Esophagus squamous epithelium (tissue), 5 donors: ENCODE data around the gene VSNL1. TPM values are rescaled to one million over a fixed set of nuclear protein-coding genes. Genes with fewer than 3 reads are reported as not detected.

Experiments used
- DNase-seq: peaks from one replicate; lab custom pipeline; 2025; lab: John Stamatoyannopoulos, UW
- H3K27ac ChIP-seq, 4 donors: fragments of 200-600 bp; sonication (generic); one replicate each; pipeline ENCODE4 v1.5.1; 2016 to 2019; ENCODE audit warnings: mild to moderate bottlenecking in 1 of 4
- H3K27me3 ChIP-seq, 4 donors: fragments of 200-600 bp; sonication (generic); 1 replicate in 3 of 4; 2 replicates in 1 of 4; pipeline versions ENCODE4 v1.5.1 to v1.6.0; 2017 to 2021; ENCODE audit warnings: antibody characterized with exemption in 1 of 4
- H3K36me3 ChIP-seq, 3 donors: fragments of 200-600 bp; sonication (generic); one replicate each; pipeline ENCODE4 v1.5.1; 2016 to 2019
- H3K4me1 ChIP-seq, 3 donors: fragments of 200-600 bp; sonication (generic); one replicate each; pipeline ENCODE4 v1.5.1; 2017 to 2019
- H3K4me3 ChIP-seq, 4 donors: fragments of 200-600 bp; sonication (generic); 1 replicate in 3 of 4; 2 replicates in 1 of 4; pipeline ENCODE4 v1.5.1; 2016 to 2019; ENCODE audit warnings: mild to moderate bottlenecking in 2 of 4, moderate library complexity in 1 of 4
- H3K9me3 ChIP-seq, 3 donors: fragments of 200-600 bp; sonication (generic); one replicate each; pipeline ENCODE4 v1.5.1; 2016 to 2019
- POLR2A ChIP-seq, 4 donors: fragments of 450-650 bp; IDR thresholded peaks; one replicate each; pipeline ENCODE4 v1.6.1; 2017; ENCODE audit warnings: antibody characterized with exemption in 4 of 4, mild to moderate bottlenecking in 4 of 4, moderate library complexity in 3 of 4
- WGBS, 2 donors: methylation state at CpG; one replicate each; pipeline ENCODE4 v1.1.5; 2018; 5-methylcytosine and 5-hydroxymethylcytosine counted together
- intact Hi-C: fragments of 100-400 bp; cut with DNase I; formaldehyde crosslinking; loops from one replicate; pipeline ENCODE4 v1.15.0; 2022
- total RNA-seq, 4 donors: library from RNA; depleted of rRNA; stranded (reverse); fragments of >200 nt; gene quantifications; one replicate each; pipeline ENCODE4 v1.1.0, GENCODE V29; 2016
- TF ChIP-seq, protein P1 (sequence below), 6 experiments: fragments of 450-650 bp in 4 of 6; fragments of 200-600 bp in 2 of 6; sonication (generic) in 2 of 6; IDR thresholded peaks; one replicate each; pipeline ENCODE4 v1.5.1; 2016 to 2019; ENCODE audit warnings: antibody characterized with exemption in 6 of 6, mild to moderate bottlenecking in 4 of 6, moderate library complexity in 4 of 6
- donor health status: DM: yes; HTN: yes; CAD: no.

VSNL1 gene
- total RNA-seq, 4 donors from 2014 or later, result 39.1 to 88.3 (median 51.0) TPM

DNA sequence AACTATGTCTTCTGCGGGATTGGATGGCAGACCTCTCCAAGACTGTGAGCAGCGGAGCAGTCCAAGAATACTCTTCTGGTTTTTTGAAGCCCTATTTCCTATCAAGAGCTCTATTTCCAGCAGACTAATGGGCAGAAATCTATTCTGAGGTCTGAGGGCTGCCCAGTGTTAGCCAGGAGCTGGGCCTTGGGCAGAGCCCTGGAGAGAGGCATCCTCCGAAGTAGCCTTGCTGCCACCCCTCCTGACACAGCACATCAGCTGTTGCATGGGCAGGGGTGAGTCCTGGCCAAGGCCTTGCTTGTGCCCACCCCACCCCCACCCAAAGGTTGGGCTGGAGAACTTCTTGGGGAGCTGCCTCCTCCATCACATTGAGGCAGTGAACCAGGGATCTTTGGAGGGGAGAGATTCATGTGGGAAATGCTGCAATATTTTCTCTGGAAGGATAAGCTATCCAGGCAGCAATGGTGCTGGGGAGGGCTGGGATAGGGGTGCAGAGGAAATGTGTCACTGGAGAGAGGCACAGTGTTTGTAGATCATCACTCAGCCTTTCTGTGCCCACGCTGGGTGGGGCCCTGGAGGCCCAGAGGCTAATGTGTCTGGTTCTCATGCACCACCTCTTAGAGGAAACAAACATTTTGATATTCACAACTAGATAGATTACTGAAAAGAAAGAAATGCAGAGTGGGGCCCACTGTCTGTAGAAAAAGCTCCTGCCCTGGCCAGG, 104.7 kb downstream of the VSNL1 start:
- WGBS, 2 donors, result 72 to 81% methylated on average over 3 to 4 of the region's 4 CpGs

DNA sequence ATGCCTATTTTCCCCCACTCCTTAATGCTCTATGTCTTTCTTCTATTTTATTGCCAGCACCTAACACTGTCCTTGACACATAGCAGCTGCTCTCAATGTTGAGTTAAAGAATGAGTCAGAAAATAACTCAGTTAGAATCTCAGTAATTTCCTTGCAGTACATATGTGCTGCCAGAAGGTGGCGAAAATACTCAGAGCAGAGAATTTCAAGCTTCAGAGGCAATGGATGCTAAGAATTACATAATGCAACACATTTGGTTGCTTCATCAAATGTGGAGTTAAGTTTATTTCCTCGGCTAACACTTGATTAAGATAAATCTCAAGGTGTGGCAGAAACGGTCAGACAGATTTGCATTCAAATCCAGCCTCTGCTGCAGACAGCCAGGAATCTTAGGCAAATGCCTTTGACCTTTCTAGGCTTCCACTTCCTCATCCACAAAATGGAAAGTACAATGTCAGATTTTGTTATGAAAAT, 105.6 kb downstream of the VSNL1 start:
- WGBS, 2 donors, result 0 to 2% methylated on average over 3 of the region's 3 CpGs
- Histone ChIP-seq H3K9me3 (no peaks in the 10 kb centered on the region), H3K4me1 (peaks cover 0 to 48% (median 27%) of the 10 kb centered on the region in 3 donors), H3K27ac (peak overlapping the region in 2 of 4 donors; percentile 47 to 60), H3K4me3 (no peak overlapping the region), H3K27me3 (no peaks in the 10 kb centered on the region), H3K36me3 (peaks cover 0 to 30% (median 0%) of the 10 kb centered on the region in 3 donors)
- intact Hi-C loops, result no loop called here
- DNase-seq, result no peak
- TF ChIP-seq, protein P1, sequence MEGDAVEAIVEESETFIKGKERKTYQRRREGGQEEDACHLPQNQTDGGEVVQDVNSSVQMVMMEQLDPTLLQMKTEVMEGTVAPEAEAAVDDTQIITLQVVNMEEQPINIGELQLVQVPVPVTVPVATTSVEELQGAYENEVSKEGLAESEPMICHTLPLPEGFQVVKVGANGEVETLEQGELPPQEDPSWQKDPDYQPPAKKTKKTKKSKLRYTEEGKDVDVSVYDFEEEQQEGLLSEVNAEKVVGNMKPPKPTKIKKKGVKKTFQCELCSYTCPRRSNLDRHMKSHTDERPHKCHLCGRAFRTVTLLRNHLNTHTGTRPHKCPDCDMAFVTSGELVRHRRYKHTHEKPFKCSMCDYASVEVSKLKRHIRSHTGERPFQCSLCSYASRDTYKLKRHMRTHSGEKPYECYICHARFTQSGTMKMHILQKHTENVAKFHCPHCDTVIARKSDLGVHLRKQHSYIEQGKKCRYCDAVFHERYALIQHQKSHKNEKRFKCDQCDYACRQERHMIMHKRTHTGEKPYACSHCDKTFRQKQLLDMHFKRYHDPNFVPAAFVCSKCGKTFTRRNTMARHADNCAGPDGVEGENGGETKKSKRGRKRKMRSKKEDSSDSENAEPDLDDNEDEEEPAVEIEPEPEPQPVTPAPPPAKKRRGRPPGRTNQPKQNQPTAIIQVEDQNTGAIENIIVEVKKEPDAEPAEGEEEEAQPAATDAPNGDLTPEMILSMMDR (IDR thresholded peaks at IDR 0.05), result peak; percentile 83 to 94 (median 88)
- no peak for TF ChIP-seq POLR2A (IDR thresholded peaks at IDR 0.05)

More for the DNA sequence above, 104.7 kb downstream of the VSNL1 start:
- TF ChIP-seq POLR2A (IDR thresholded peaks at IDR 0.05), result no peak
- TF ChIP-seq, protein P1 (IDR thresholded peaks at IDR 0.05), result no peak
- Histone ChIP-seq H3K27ac (peak overlapping the region in 3 of 4 donors; percentile 47 to 60 (median 52)), H3K27me3 (no peaks in the 10 kb centered on the region), H3K36me3 (peaks cover 0 to 20% (median 0%) of the 10 kb centered on the region in 3 donors), H3K4me3 (no peak overlapping the region), H3K9me3 (no peaks in the 10 kb centered on the region), H3K4me1 (peaks cover 0 to 48% (median 27%) of the 10 kb centered on the region in 3 donors)
- DNase-seq, result no peak
- intact Hi-C loops, result no loop called here

DNA sequence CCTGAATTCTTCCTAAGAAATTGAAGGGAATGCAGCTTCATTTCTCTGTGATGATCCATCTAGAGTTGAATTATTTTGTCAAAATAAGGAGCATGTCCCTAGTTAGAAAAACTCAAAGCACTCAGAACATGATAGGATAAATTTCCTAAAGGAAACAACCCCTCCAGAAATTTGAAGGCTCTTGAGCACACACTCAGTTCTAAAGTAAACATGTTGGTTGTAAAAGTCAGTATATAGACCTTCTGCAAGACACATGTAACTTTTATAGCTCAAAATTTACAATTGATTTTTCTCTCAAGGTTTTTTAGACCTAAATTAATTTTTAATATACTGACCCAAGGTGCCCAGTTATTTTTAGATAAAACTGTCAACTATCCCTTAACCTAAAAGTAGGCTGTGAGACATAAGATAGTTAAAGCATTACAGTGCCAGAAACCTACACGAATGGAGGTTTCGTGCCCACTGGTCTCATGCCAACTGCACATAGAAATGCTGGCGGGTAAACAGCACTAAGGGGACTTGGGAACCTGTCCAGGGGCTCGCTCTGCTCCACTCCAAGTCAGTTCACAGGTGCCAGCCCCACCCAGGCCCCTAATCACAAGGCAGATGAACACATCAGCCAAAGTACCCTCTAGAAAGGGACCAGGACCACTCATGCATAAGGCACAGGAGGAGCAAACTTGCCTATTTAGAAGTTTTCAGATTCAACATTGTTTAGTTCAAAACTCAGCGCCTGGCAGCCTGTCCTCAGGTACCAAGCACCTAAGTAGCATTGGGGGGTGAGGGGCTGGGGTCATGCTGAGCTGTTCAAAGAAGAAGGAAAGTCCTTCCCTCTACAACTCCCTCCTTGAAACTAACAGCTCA, 106.6 kb downstream of the VSNL1 start:
- Histone ChIP-seq H3K27ac (peak overlapping the region in 1 of 4 donors; percentile 5), H3K27me3 (no peaks in the 10 kb centered on the region), H3K9me3 (no peaks in the 10 kb centered on the region), H3K36me3 (peaks cover 0 to 35% (median 0%) of the 10 kb centered on the region in 3 donors), H3K4me3 (no peak overlapping the region), H3K4me1 (peaks cover 0 to 51% (median 27%) of the 10 kb centered on the region in 3 donors)
- TF ChIP-seq POLR2A (IDR thresholded peaks at IDR 0.05), result no peak
- TF ChIP-seq, protein P1 (IDR thresholded peaks at IDR 0.05), result no peak
- intact Hi-C loops, result no loop called here
- 54 to 66% methylated on average over 3 to 4 of the region's 5 CpGs for WGBS, 2 donors
- no peak for DNase-seq

DNA sequence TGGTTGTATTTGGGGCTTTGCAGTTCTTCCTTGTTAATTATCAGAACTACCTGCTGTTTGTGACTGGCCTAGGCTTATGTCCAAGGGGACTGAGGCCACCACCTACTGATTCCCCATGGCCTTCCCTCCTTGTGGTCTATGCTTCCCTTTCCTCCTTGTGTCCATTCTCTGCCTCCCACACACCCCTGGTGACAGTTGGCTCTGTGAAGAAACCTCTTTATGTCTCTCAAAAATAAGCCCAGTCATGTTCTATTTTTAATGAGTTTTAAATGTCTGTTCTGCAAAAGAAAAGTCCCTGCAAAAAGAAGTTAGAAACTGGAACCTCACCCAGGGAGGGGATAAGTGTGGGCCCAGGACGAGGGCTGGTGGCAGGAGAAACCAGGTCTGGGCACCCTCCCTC, 108.1 kb downstream of the VSNL1 start:
- TF ChIP-seq, protein P1 (IDR thresholded peaks at IDR 0.05), result no peak
- TF ChIP-seq POLR2A (IDR thresholded peaks at IDR 0.05), result no peak
- WGBS, 2 donors, result 56 to 80% methylated on average over 1 of the region's 1 CpG
- Histone ChIP-seq H3K27ac (no peak overlapping the region), H3K9me3 (no peaks in the 10 kb centered on the region), H3K27me3 (no peaks in the 10 kb centered on the region), H3K36me3 (peaks cover 0 to 35% (median 0%) of the 10 kb centered on the region in 3 donors), H3K4me3 (no peak overlapping the region), H3K4me1 (peaks cover 0 to 42% (median 17%) of the 10 kb centered on the region in 3 donors)
- intact Hi-C loops, result no loop called here
- no peak for DNase-seq
